Panc1 (cell line): ENCODE data around the gene SYNPO2L. TPM values are rescaled to one million over a fixed set of nuclear protein-coding genes. Genes with fewer than 3 reads are reported as not detected.
"Not testable (repeated sequence)": the region's sequence is repeated elsewhere in the genome, so short reads cannot be mapped to it uniquely, and the experiment has no call there.

ENCODE experiments used
- ATAC-seq: fragments of 200-7000 bp; cut with Tn5 transposase; 2 replicates; pipeline ENCODE4 v1.9.1; 2020; ENCODE audit warnings: mild to moderate bottlenecking, moderate library complexity
- BruUV-seq: library from RNA; stranded (reverse); fragments of 400-500 nt; replicated peaks from 2 replicates; lab custom pipeline; 2021; lab: Mats Ljungman, UMichigan
- CTCF ChIA-PET: fragments of 300-600 bp; sonication (Branson Sonifier 250); formaldehyde crosslinking; loops from one replicate; lab custom pipeline; 2022; ENCODE audit warnings: antibody characterized with exemption; lab: Charles Lee
- POLR2A ChIA-PET: fragments of 300-600 bp; sonication (Branson Sonifier 250); formaldehyde crosslinking; loops from one replicate; lab custom pipeline; 2022; ENCODE audit warnings: antibody characterized with exemption; lab: Charles Lee
- DNase-seq: peaks from one replicate; pipeline ENCODE4 v3.0.0-alpha.2; 2010; ENCODE audit warnings: low read depth, low spot score
- H3K27ac ChIP-seq: 2 replicates; pipeline ENCODE4 v1.5.1; 2011; ENCODE audit warnings: mild to moderate bottlenecking, low read length, inconsistent platforms
- H3K27me3 ChIP-seq: fragments of 200-500 bp; sonication (Bioruptor generic); 2 replicates; pipeline ENCODE4 v1.6.0; 2014; ENCODE audit warnings: low read length, inconsistent platforms; ENCODE audit not compliant: control insufficient read depth, insufficient read depth
- H3K36me3 ChIP-seq: fragments of 200-500 bp; sonication (Bioruptor generic); 2 replicates; pipeline ENCODE4 v1.5.1; 2014; ENCODE audit warnings: inconsistent platforms, mild to moderate bottlenecking, low read length, moderate library complexity; ENCODE audit not compliant: control insufficient read depth, insufficient read depth
- H3K4me1 ChIP-seq: 2 replicates; pipeline ENCODE4 v1.5.1; 2011; ENCODE audit warnings: inconsistent platforms, mild to moderate bottlenecking, low read length, moderate library complexity; ENCODE audit not compliant: control insufficient read depth, insufficient read depth
- H3K4me3 ChIP-seq, 2 experiments: 2 replicates each; pipeline ENCODE4 v1.5.1; 2011 to 2012; ENCODE audit warnings: low read depth in 2 of 2, low read length in 2 of 2, mild to moderate bottlenecking in 2 of 2, inconsistent platforms in 1 of 2, moderate library complexity in 1 of 2
- H3K9me3 ChIP-seq: fragments of 200-500 bp; sonication (Bioruptor generic); 2 replicates; pipeline ENCODE4 v1.5.1; 2014; ENCODE audit warnings: low read depth, mild to moderate bottlenecking, inconsistent platforms, low read length, moderate library complexity; ENCODE audit not compliant: control insufficient read depth, insufficient read depth
- CTCF ChIP-seq: fragments of 450-650 bp; IDR thresholded peaks from 2 replicates; pipeline ENCODE4 v1.5.1; 2017; ENCODE audit warnings: mild to moderate bottlenecking
- POLR2AphosphoS5 ChIP-seq: IDR thresholded peaks from 2 replicates; pipeline ENCODE4 v1.6.1; 2012; ENCODE audit warnings: mild to moderate bottlenecking, low read depth, low read length, moderate library complexity
- SIN3A ChIP-seq: IDR thresholded peaks from 2 replicates; pipeline ENCODE4 v1.6.1; 2012; ENCODE audit warnings: low read depth, mild to moderate bottlenecking, low read length, moderate library complexity, borderline replicate concordance; ENCODE audit not compliant: insufficient read depth
- TCF7L2 ChIP-seq: IDR thresholded peaks from 2 replicates; pipeline ENCODE4 v1.6.1; 2011; ENCODE audit warnings: mild to moderate bottlenecking, low read depth, low read length, inconsistent platforms
- in situ Hi-C: cut with HindIII; loops from 2 replicates; pipeline ENCODE4 v1.10.0; 2016; ENCODE audit warnings: low sequenced_read_pairs, low pct_unique_long_range_greater_than_20kb
- intact Hi-C: fragments of 100-400 bp; cut with micrococcal nuclease; formaldehyde crosslinking; loops from one replicate; pipeline ENCODE4 v1.10.0; 2022; ENCODE audit not compliant: unreplicated experiment
- total RNA-seq: library from RNA; stranded (reverse); gene quantifications from one replicate; pipeline ENCODE4 v1.2.1, GENCODE V29; 2021; ENCODE audit not compliant: unreplicated experiment
- TF ChIP-seq, protein P1 (sequence below), 2 experiments: IDR thresholded peaks; 2 replicates each; pipeline ENCODE4 v1.6.1; 2011 to 2012; ENCODE audit warnings: low read depth in 2 of 2, control low read depth in 1 of 2, low read length in 1 of 2, mild to moderate bottlenecking in 1 of 2, moderate library complexity in 1 of 2; ENCODE audit not compliant: insufficient read depth in 1 of 2

Gene SYNPO2L
- total RNA-seq, 1 experiment from 2014 or later = not detected

DNA sequence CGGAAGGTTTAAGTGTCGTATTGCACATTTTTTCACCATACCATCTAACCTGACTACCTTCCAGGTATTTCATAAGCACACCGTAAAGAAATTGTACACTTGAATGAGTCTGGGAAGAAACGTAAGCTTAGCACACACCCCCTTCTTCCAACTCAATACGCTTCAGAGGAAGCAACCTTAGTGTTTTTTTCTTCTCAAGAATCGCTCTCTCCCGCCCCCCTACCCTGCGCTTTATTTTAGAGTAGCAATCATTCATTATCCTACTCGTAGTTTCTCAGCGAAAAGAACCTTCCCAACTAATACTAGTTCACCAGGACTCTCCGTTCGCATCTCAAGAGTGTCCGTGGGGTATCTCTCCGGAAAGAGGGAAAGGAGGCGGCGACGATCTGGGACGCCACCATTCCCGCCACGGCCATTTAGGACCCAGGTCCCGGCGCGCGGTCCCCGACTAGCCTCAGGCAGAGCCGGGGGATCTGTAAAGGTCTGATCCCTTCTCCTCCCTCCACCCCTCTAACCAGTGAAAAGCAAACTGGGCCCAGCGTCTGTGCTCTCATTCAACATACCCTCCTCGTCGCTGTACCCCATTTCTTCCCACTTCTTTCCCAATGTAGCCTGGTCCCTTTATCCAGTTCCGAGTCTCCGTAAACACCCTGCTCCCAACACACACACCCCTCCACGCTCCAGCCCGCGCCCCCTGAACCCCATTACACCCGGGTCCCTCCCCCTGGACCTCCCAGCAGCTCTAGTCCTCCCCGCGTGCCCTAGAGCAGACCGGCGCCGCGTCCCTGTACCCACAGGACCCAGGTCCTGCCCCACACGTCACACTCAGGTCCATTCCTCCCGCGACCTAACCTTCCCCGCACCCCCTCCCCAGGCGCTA lies 30.6 kb downstream of the SYNPO2L start:
- DNase-seq (no peak), ATAC-seq (peak; percentile 80)
- no peaks in the 10 kb centered on the region for H3K27me3 ChIP-seq
- intact Hi-C loops = loop anchor here (5.0 kb wide), 1 partner anchor 98 kb away; no protein-coding TSS in a partner anchor
- peak overlapping the region; percentile 82 for H3K27ac ChIP-seq
- no TSS peak for BruUV-seq
- H3K36me3 ChIP-seq = no peaks in the 10 kb centered on the region
- TF ChIP-seq POLR2AphosphoS5 (no peak), SIN3A (peak; percentile 59; the same call in 1 of the 2 replicates)
- no peaks in the 10 kb centered on the region for H3K9me3 ChIP-seq
- peaks cover 8% of the 10 kb centered on the region for H3K4me1 ChIP-seq
- H3K4me3 ChIP-seq = peak overlapping the region; percentile 66 to 99
- CTCF ChIA-PET = interaction anchor here (0.6 to 0.7 kb wide), 3 partner anchors 10 to 96 kb away, joined by 3 to 11 read pairs (median 4); no protein-coding TSS in a partner anchor
- in situ Hi-C loops = no loop called here
- POLR2A ChIA-PET = interaction anchor here (0.5 to 0.7 kb wide), 6 partner anchors 10 to 1334 kb away, joined by 3 to 10 read pairs (median 5); no protein-coding TSS in a partner anchor

DNA sequence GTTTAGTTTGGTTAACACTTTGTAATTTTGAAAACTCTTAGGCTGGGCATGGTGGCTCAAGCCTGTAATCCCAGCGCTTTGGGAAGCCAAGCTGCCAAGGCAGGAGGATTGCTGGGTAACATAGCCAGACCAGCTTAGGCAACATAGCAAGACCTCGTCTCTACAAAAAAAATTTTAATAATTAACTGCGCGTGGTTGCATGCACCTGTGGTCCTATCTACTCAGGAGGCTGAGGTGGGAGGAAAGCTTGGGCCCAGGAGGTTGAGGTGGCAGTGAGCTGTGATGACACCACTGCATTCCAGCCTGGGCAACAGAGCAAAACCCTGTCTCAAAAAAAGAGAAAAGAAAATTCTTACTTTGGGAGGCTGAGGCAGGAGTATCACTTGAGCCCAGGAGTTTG lies 32.8 kb downstream of the SYNPO2L start:
- H3K4me3 ChIP-seq = no peak overlapping the region
- intact Hi-C loops = no loop called here
- H3K9me3 ChIP-seq = no peaks in the 10 kb centered on the region
- no peak for ATAC-seq
- H3K4me1 ChIP-seq = peaks cover 8% of the 10 kb centered on the region
- no peaks in the 10 kb centered on the region for H3K27me3 ChIP-seq
- TF ChIP-seq, protein P1, sequence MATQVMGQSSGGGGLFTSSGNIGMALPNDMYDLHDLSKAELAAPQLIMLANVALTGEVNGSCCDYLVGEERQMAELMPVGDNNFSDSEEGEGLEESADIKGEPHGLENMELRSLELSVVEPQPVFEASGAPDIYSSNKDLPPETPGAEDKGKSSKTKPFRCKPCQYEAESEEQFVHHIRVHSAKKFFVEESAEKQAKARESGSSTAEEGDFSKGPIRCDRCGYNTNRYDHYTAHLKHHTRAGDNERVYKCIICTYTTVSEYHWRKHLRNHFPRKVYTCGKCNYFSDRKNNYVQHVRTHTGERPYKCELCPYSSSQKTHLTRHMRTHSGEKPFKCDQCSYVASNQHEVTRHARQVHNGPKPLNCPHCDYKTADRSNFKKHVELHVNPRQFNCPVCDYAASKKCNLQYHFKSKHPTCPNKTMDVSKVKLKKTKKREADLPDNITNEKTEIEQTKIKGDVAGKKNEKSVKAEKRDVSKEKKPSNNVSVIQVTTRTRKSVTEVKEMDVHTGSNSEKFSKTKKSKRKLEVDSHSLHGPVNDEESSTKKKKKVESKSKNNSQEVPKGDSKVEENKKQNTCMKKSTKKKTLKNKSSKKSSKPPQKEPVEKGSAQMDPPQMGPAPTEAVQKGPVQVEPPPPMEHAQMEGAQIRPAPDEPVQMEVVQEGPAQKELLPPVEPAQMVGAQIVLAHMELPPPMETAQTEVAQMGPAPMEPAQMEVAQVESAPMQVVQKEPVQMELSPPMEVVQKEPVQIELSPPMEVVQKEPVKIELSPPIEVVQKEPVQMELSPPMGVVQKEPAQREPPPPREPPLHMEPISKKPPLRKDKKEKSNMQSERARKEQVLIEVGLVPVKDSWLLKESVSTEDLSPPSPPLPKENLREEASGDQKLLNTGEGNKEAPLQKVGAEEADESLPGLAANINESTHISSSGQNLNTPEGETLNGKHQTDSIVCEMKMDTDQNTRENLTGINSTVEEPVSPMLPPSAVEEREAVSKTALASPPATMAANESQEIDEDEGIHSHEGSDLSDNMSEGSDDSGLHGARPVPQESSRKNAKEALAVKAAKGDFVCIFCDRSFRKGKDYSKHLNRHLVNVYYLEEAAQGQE (IDR thresholded peaks at IDR 0.05; ENCODE audit: insufficient read depth in 1 of 2, low read depth in 2 of 2, low read length in 1 of 2) = no peak
- no peak for TF ChIP-seq SIN3A
- no peak for TF ChIP-seq POLR2AphosphoS5
- TF ChIP-seq TCF7L2 = no peak
- no peak for TF ChIP-seq CTCF
- H3K27ac ChIP-seq = no peak overlapping the region
- TSS peak; percentile 31 for BruUV-seq
- no peak for DNase-seq
- POLR2A ChIA-PET = no interaction called here
- H3K36me3 ChIP-seq = no peaks in the 10 kb centered on the region
- in situ Hi-C loops = no loop called here
- CTCF ChIA-PET = no interaction called here

DNA sequence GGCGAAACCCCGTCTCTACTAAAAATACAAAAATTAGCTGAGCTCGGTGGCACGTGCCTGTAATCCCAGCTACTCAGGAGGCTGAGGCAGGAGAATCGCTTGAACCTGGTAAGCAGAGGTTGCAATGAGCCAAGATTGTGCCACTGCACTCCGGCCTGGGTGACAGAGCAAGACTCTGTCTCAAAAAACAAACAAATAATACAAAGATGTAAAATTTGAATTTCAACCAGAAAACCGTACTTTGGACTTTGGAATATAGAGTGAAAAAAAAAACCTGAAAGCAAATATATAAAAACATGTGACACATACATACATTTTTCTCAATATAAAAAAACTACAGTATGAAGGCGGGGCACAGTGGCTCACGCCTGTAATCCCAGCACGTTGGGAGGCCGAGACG lies 34.9 kb downstream of the SYNPO2L start:
- H3K4me1 ChIP-seq, BruUV-seq, ATAC-seq, H3K4me3 ChIP-seq, H3K27ac ChIP-seq, CTCF ChIA-PET, intact Hi-C loops, DNase-seq, H3K9me3 ChIP-seq, POLR2A ChIA-PET, in situ Hi-C loops, H3K27me3 ChIP-seq, H3K36me3 ChIP-seq: not testable (repeated sequence)

DNA sequence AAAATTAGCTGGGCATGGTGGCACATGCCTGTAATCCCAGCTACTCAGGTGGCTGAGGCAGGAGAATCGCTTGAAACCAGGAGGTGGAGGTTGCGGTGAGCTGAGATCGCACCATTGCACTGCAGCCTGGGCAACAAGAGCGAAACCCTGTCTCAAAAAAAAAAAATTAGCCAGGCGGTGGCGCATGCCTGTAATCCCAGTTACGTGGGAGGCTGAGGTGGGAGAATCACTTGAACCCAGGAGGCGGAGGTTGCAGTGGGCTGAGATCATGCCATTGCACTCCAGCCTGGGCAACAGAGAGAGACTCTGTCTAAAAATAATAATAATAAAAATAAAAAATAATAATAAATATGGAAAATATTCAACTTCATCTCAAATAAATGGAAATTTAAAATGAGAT lies 38.7 kb downstream of the SYNPO2L start:
- POLR2A ChIA-PET, H3K27ac ChIP-seq, H3K27me3 ChIP-seq, intact Hi-C loops, H3K36me3 ChIP-seq, BruUV-seq, H3K4me3 ChIP-seq, in situ Hi-C loops, H3K4me1 ChIP-seq, H3K9me3 ChIP-seq, ATAC-seq, DNase-seq: not testable (repeated sequence)
- CTCF ChIA-PET = interaction anchor here (0.6 kb wide), 1 partner anchor 103 kb away, joined by 4 read pairs; no protein-coding TSS in a partner anchor
